ENCODE measurements around the gene TLNRD1.

Gene TLNRD1

GRCh38 chr15:81029414-81030300, 28.9 kb downstream of the TLNRD1 start:
- DNase-seq: peak; percentile 28

- no peak for DNase-seq
Measured at GRCh38 chr15:81030301-81030750, 29.6 kb downstream of the TLNRD1 start.

GRCh38 chr15:81031203-81031602, 30.5 kb downstream of the TLNRD1 start:
- no peak for DNase-seq

- no peak for DNase-seq
Measured at GRCh38 chr15:81032355-81032754, 31.6 kb downstream of the TLNRD1 start.

GRCh38 chr15:81032818-81033217, 32.1 kb downstream of the TLNRD1 start:
- DNase-seq: no peak

GRCh38 chr15:81033508-81033907, 32.8 kb downstream of the TLNRD1 start:
- DNase-seq: no peak

- DNase-seq: no peak
Measured at GRCh38 chr15:81037952-81038743, 37.4 kb downstream of the TLNRD1 start.

- DNase-seq: no peak
Measured at GRCh38 chr15:81038975-81039607, 38.4 kb downstream of the TLNRD1 start.

- no peak for DNase-seq
Measured at GRCh38 chr15:81040757-81041156, 40.0 kb downstream of the TLNRD1 start.

GRCh38 chr15:81043281-81043934, 42.7 kb downstream of the TLNRD1 start:
- DNase-seq: no peak

GRCh38 chr15:81043935-81044575, 43.3 kb downstream of the TLNRD1 start:
- DNase-seq: no peak

GRCh38 chr15:81046290-81046689, 45.6 kb downstream of the TLNRD1 start:
- no peak for DNase-seq

GRCh38 chr15:81047928-81048327, 47.2 kb downstream of the TLNRD1 start:
- no peak for DNase-seq

- no peak for DNase-seq
Measured at GRCh38 chr15:81049835-81050234, 49.1 kb downstream of the TLNRD1 start.

GRCh38 chr15:81050259-81050658, 49.5 kb downstream of the TLNRD1 start:
- no peak for DNase-seq

GRCh38 chr15:81050805-81051204, 50.1 kb downstream of the TLNRD1 start:
- DNase-seq: no peak

- DNase-seq: no peak
Measured at GRCh38 chr15:81052046-81052445, 51.3 kb downstream of the TLNRD1 start.

- DNase-seq: no peak
Measured at GRCh38 chr15:81053621-81054020, 52.9 kb downstream of the TLNRD1 start.

- DNase-seq: peak; percentile 74
Measured at GRCh38 chr15:81054236-81054635, 53.5 kb downstream of the TLNRD1 start.

Measured in fibroblast of skin of abdomen (primary cell).